ENCODE measurements around the gene ELF1. TPM values are rescaled to one million over a fixed set of nuclear protein-coding genes. Genes with fewer than 3 reads are reported as not detected.

Gene ELF1
- total RNA-seq, 1 donor from 2014 or later, result 19.2 TPM

GRCh38 chr13:40975441-40975840 lies 43.7 kb downstream of the ELF1 start:
- Mint-ChIP-seq H3K36me3 (ENCODE audit: low read depth) (no peaks in the 10 kb centered on the region), H3K4me1 (peaks cover 11% of the 10 kb centered on the region), H3K9me3 (no peaks in the 10 kb centered on the region), H3K27me3 (ENCODE audit: low read depth) (no peaks in the 10 kb centered on the region), H3K4me3 (no peak overlapping the region), H3K27ac (ENCODE audit: unreplicated experiment) (no peak overlapping the region)
- TF ChIP-seq CTCF (conservative IDR thresholded peaks at IDR 0.05), result no peak
- DNase-seq (ENCODE audit: low read depth, low spot score), result no peak

- peaks cover 11% of the 10 kb centered on the region for H3K4me1 Mint-ChIP-seq
- no peaks in the 10 kb centered on the region for H3K27me3 Mint-ChIP-seq (ENCODE audit: low read depth)
- H3K36me3 Mint-ChIP-seq (ENCODE audit: low read depth), result no peaks in the 10 kb centered on the region
- TF ChIP-seq CTCF (conservative IDR thresholded peaks at IDR 0.05), result peak; percentile 61
- no peaks in the 10 kb centered on the region for H3K9me3 Mint-ChIP-seq
- DNase-seq (ENCODE audit: low read depth, low spot score), result no peak
- H3K27ac Mint-ChIP-seq (ENCODE audit: unreplicated experiment), result no peak overlapping the region
- H3K4me3 Mint-ChIP-seq, result no peak overlapping the region
Observed at GRCh38 chr13:40974460-40975407, 44.4 kb downstream of the ELF1 start.

GRCh38 chr13:40973409-40973808 lies 45.7 kb downstream of the ELF1 start:
- no peak for DNase-seq (ENCODE audit: low read depth, low spot score)
- Mint-ChIP-seq H3K4me3 (no peak overlapping the region), H3K4me1 (peaks cover 11% of the 10 kb centered on the region), H3K27me3 (ENCODE audit: low read depth) (no peaks in the 10 kb centered on the region), H3K36me3 (ENCODE audit: low read depth) (no peaks in the 10 kb centered on the region), H3K27ac (ENCODE audit: unreplicated experiment) (no peak overlapping the region), H3K9me3 (no peaks in the 10 kb centered on the region)
- no peak for TF ChIP-seq CTCF (conservative IDR thresholded peaks at IDR 0.05)

- H3K27me3 Mint-ChIP-seq (ENCODE audit: low read depth), result no peaks in the 10 kb centered on the region
- H3K4me1 Mint-ChIP-seq, result peaks cover 6% of the 10 kb centered on the region
- no peak overlapping the region for H3K27ac Mint-ChIP-seq (ENCODE audit: unreplicated experiment)
- H3K4me3 Mint-ChIP-seq, result no peak overlapping the region
- H3K9me3 Mint-ChIP-seq, result no peaks in the 10 kb centered on the region
- no peak for TF ChIP-seq CTCF (conservative IDR thresholded peaks at IDR 0.05)
- no peaks in the 10 kb centered on the region for H3K36me3 Mint-ChIP-seq (ENCODE audit: low read depth)
- DNase-seq (ENCODE audit: low read depth, low spot score), result no peak
Observed at GRCh38 chr13:40971321-40971720, 47.8 kb downstream of the ELF1 start.

- no peak for DNase-seq (ENCODE audit: low read depth, low spot score)
- Mint-ChIP-seq H3K27ac (ENCODE audit: unreplicated experiment) (no peak overlapping the region), H3K4me3 (no peak overlapping the region), H3K27me3 (ENCODE audit: low read depth) (no peaks in the 10 kb centered on the region), H3K36me3 (ENCODE audit: low read depth) (no peaks in the 10 kb centered on the region), H3K4me1 (peaks cover 6% of the 10 kb centered on the region), H3K9me3 (no peaks in the 10 kb centered on the region)
- TF ChIP-seq CTCF (conservative IDR thresholded peaks at IDR 0.05), result no peak
Observed at GRCh38 chr13:40970803-40971202, 48.3 kb downstream of the ELF1 start.

Data from neural crest cell (in vitro differentiated cells).